CD4-positive, alpha-beta T cell treated with Interferon alpha-2 for 1 hour (primary cell): ENCODE measurements around the gene DMWD.
A peak's percentile ranks its signal among the peaks of the same experiment; 100 is the strongest.
"Not testable (repeated sequence)": the region's sequence is repeated elsewhere in the genome, so short reads cannot be mapped to it uniquely, and the experiment has no call there.

Source experiments
- DNase-seq, 2 donors: peaks; one replicate each; pipeline ENCODE4 v3.0.0-alpha.2; 2020 to 2022

DMWD gene

GRCh38 chr19:45768984-45769782 is 23.5 kb downstream of the DMWD start, which contains the start of gene SIX5:
Gene SIX5, minus strand, starts transcription at chr19:45769252. Its CDS starts 408 bp downstream, at chr19:45768844.
- DNase-seq, result peak; percentile 95 to 97

- DNase-seq, result peak; percentile 30 to 53
These were observed 24.0 kb downstream of the DMWD start for GRCh38 chr19:45768655-45768983.

GRCh38 chr19:45767881-45768654 is 24.6 kb downstream of the DMWD start:
- DNase-seq, result no peak

- DNase-seq, result no peak
These were observed 25.2 kb downstream of the DMWD start for GRCh38 chr19:45767410-45767880.

GRCh38 chr19:45766869-45767346 is 25.7 kb downstream of the DMWD start:
- no peak for DNase-seq

GRCh38 chr19:45766296-45766868 is 26.3 kb downstream of the DMWD start:
- DNase-seq, result no peak

GRCh38 chr19:45765702-45766295 is 26.8 kb downstream of the DMWD start:
- DNase-seq, result no peak

GRCh38 chr19:45764945-45765701 is 27.5 kb downstream of the DMWD start:
- DNase-seq, result no peak

GRCh38 chr19:45764475-45764874 is 28.2 kb downstream of the DMWD start:
- no peak for DNase-seq

GRCh38 chr19:45763691-45764294 is 28.9 kb downstream of the DMWD start:
- DNase-seq, result no peak

GRCh38 chr19:45762870-45763631 is 29.6 kb downstream of the DMWD start:
- no peak for DNase-seq

- DNase-seq, result no peak
These were observed 30.9 kb downstream of the DMWD start for GRCh38 chr19:45761714-45762113.

- DNase-seq, result no peak
These were observed 33.7 kb downstream of the DMWD start for GRCh38 chr19:45758921-45759320.

- no peak for DNase-seq
These were observed 35.0 kb downstream of the DMWD start for GRCh38 chr19:45757695-45758094.

GRCh38 chr19:45754323-45754722 is 38.3 kb downstream of the DMWD start:
- no peak for DNase-seq

GRCh38 chr19:45753548-45753947 is 39.1 kb downstream of the DMWD start:
- DNase-seq, result no peak

- no peak for DNase-seq
These were observed 40.0 kb downstream of the DMWD start for GRCh38 chr19:45752639-45753038.

GRCh38 chr19:45751483-45751882 is 41.2 kb downstream of the DMWD start:
- not testable (repeated sequence) for DNase-seq

GRCh38 chr19:45747513-45747912 is 45.1 kb downstream of the DMWD start:
- DNase-seq, result no peak

- no peak for DNase-seq
These were observed 45.8 kb downstream of the DMWD start for GRCh38 chr19:45746866-45747265.

- DNase-seq, result no peak
These were observed 47.0 kb downstream of the DMWD start for GRCh38 chr19:45745606-45746005.
